NCI-H128 (cell line): ENCODE data around the gene HPSE2.
"Not testable (repeated sequence)": the region's sequence is repeated elsewhere in the genome, so short reads cannot be mapped to it uniquely, and the experiment has no call there.

Source experiments
- DNase-seq: peaks from one replicate; lab custom pipeline; 2025; ENCODE audit not compliant: unreplicated experiment; lab: John Stamatoyannopoulos, UW

The HPSE2 gene

GRCh38 chr10:99008054-99008453, 227.6 kb downstream of the HPSE2 start:
- no peak for DNase-seq

- no peak for DNase-seq
Observed at GRCh38 chr10:99007457-99007856, 228.2 kb downstream of the HPSE2 start.

- DNase-seq = no peak
Observed at GRCh38 chr10:99005254-99005653, 230.4 kb downstream of the HPSE2 start.

GRCh38 chr10:99004738-99005137, 230.9 kb downstream of the HPSE2 start:
- DNase-seq = no peak

- no peak for DNase-seq
Observed at GRCh38 chr10:99002392-99002791, 233.3 kb downstream of the HPSE2 start.

GRCh38 chr10:98997596-98997995, 238.1 kb downstream of the HPSE2 start:
- DNase-seq = no peak

- DNase-seq = no peak
Observed at GRCh38 chr10:98994030-98994429, 241.6 kb downstream of the HPSE2 start.

GRCh38 chr10:98983751-98984150, 251.9 kb downstream of the HPSE2 start:
- DNase-seq = not testable (repeated sequence)

GRCh38 chr10:98980353-98980752, 255.3 kb downstream of the HPSE2 start:
- DNase-seq = no peak

GRCh38 chr10:98971464-98971863, 264.2 kb downstream of the HPSE2 start:
- no peak for DNase-seq

GRCh38 chr10:98967601-98968000, 268.1 kb downstream of the HPSE2 start:
- no peak for DNase-seq

- DNase-seq = no peak
Observed at GRCh38 chr10:98963608-98964007, 272.0 kb downstream of the HPSE2 start.

GRCh38 chr10:98959379-98959778, 276.3 kb downstream of the HPSE2 start:
- DNase-seq = no peak

- DNase-seq = no peak
Observed at GRCh38 chr10:98957801-98958200, 277.9 kb downstream of the HPSE2 start.

GRCh38 chr10:98956576-98957260, 278.9 kb downstream of the HPSE2 start:
- no peak for DNase-seq

GRCh38 chr10:98953251-98953650, 282.4 kb downstream of the HPSE2 start:
- no peak for DNase-seq

- DNase-seq = no peak
Observed at GRCh38 chr10:98951269-98952000, 284.2 kb downstream of the HPSE2 start.

- DNase-seq = no peak
Observed at GRCh38 chr10:98950106-98950505, 285.5 kb downstream of the HPSE2 start.

- DNase-seq = no peak
Observed at GRCh38 chr10:98949306-98949705, 286.3 kb downstream of the HPSE2 start.

GRCh38 chr10:98943681-98944080, 292.0 kb downstream of the HPSE2 start:
- no peak for DNase-seq

GRCh38 chr10:98929709-98930108, 305.9 kb downstream of the HPSE2 start:
- no peak for DNase-seq

- DNase-seq = no peak
Observed at GRCh38 chr10:98925651-98926050, 310.0 kb downstream of the HPSE2 start.

- DNase-seq = no peak
Observed at GRCh38 chr10:98924526-98924925, 311.1 kb downstream of the HPSE2 start.
